Measurements from ENCODE around the gene HIP1. TPM values are rescaled to one million over a fixed set of nuclear protein-coding genes. Genes with fewer than 3 reads are reported as not detected.

The HIP1 gene
- total and polyA plus RNA-seq, 2 donors from 2014 or later = 11.2 to 50.1 TPM

DNA sequence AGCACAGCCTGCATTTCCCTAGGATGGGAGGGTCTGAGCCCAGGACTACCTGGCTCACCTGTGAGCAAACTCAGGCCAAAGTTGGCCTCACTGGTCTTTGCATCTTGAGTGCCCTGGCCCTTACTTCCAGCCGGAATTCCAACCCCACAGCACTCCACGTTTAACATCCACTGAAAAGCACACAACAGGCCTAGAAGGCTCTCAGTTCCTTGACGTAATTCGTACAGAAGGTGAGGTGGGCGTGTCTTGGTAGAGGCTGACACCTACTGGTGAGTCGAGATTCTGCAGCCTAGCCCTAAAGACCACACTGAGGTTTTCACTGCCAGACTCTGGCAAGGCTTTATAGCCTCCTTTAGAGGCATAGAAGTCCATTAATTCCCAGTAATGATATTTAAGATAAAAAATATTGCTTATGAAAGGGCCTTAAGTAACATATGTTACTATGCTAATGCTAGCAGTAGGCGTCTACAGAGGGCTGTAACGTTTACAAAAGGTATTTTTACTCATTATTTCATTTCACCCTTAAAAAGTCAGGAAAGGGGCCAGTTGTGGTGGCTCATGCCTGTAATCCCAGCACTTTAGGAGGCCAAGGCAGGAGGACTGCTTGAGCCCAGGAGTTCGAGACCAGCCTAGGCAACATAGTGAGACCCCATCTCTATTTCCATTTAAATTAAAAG is 95.8 kb downstream of the HIP1 start:
- Histone ChIP-seq H3K9ac (ENCODE audit: low read length in 3 of 3) (no peak overlapping the region), H3K9me3 (ENCODE audit: control insufficient read depth in 2 of 3, insufficient read depth in 1 of 3, low read length in 3 of 3) (peaks cover 0 to 5% (median 0%) of the 10 kb centered on the region in 3 donors), H3K27me3 (ENCODE audit: control insufficient read depth, insufficient read depth, low read length) (no peaks in the 10 kb centered on the region), H3K4me3 (ENCODE audit: low read length in 3 of 3) (no peak overlapping the region), H3K36me3 (ENCODE audit: control insufficient read depth in 2 of 3, insufficient read depth in 3 of 3, low read length in 3 of 3) (no peaks in the 10 kb centered on the region), H3K4me1 (ENCODE audit: control insufficient read depth in 2 of 3, insufficient read depth in 2 of 3, low read depth in 1 of 3, low read length in 3 of 3) (peaks cover 0 to 11% (median 6%) of the 10 kb centered on the region in 3 donors), H3K27ac (ENCODE audit: low read depth in 2 of 2, low read length in 2 of 2) (no peak overlapping the region)
- peak in 3 of 5 donors; percentile 25 to 53 (median 29) for DNase-seq
- TF ChIP-seq, protein P1, sequence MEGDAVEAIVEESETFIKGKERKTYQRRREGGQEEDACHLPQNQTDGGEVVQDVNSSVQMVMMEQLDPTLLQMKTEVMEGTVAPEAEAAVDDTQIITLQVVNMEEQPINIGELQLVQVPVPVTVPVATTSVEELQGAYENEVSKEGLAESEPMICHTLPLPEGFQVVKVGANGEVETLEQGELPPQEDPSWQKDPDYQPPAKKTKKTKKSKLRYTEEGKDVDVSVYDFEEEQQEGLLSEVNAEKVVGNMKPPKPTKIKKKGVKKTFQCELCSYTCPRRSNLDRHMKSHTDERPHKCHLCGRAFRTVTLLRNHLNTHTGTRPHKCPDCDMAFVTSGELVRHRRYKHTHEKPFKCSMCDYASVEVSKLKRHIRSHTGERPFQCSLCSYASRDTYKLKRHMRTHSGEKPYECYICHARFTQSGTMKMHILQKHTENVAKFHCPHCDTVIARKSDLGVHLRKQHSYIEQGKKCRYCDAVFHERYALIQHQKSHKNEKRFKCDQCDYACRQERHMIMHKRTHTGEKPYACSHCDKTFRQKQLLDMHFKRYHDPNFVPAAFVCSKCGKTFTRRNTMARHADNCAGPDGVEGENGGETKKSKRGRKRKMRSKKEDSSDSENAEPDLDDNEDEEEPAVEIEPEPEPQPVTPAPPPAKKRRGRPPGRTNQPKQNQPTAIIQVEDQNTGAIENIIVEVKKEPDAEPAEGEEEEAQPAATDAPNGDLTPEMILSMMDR (IDR thresholded peaks at IDR 0.05; ENCODE audit: borderline replicate concordance, extremely low read depth, insufficient read depth) = peak; percentile 73
- FAIRE-seq = no peak
- intact Hi-C loops (cut with DNase I) = no loop called here

DNA sequence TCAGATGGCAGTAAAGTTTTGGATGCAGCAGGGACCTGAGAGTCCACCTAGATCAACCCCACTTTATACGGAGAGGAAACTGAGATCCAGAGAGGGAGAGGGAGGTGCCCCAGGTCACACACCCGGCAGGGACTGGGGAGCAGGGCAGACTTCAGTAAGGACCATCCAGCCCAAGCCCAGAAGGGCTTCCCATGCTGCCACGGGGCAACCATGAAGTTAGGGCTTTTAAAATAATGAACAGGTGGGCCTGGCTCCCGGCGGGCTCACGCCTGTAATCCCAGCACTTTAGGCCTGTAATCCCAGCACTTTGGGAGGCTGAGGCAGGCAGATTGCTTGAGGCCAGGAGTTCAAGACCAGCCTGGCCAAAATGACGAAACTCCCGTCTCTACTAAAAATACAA is 98.5 kb downstream of the HIP1 start:
- Histone ChIP-seq H3K27ac (ENCODE audit: low read depth in 2 of 2, low read length in 2 of 2) (peak overlapping the region in 1 of 2 donors; percentile 76), H3K4me3 (ENCODE audit: low read length in 3 of 3) (peak overlapping the region in 1 of 3 donors; percentile 32)
- FAIRE-seq = no peak

DNA sequence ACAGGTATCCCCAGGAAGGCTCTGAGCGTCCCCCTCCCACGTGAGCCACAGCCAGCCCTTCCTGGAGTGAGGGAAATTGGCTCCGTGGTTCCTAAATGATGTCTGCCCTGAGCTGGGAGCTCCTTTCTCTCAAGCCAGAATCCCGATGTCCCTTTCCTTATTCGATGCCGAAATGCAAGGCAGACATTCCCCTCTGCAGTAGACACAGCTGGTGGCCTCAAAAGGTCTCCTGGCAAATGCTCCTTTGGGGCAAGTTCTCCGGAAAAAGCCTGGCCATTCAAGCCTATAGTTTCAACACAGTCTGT is 98.9 kb downstream of the HIP1 start:
- intact Hi-C loops (cut with DNase I) = no loop called here
- Histone ChIP-seq H3K36me3 (ENCODE audit: control insufficient read depth in 2 of 3, insufficient read depth in 3 of 3, low read length in 3 of 3) (no peaks in the 10 kb centered on the region), H3K4me3 (ENCODE audit: low read length in 3 of 3) (peak overlapping the region; percentile 32 to 64 (median 63)), H3K9me3 (ENCODE audit: control insufficient read depth in 2 of 3, insufficient read depth in 1 of 3, low read length in 3 of 3) (peaks cover 0 to 5% (median 0%) of the 10 kb centered on the region in 3 donors), H3K9ac (ENCODE audit: low read length in 3 of 3) (peak overlapping the region in 2 of 3 donors; percentile 22 to 40), H3K27me3 (ENCODE audit: control insufficient read depth, insufficient read depth, low read length) (no peaks in the 10 kb centered on the region), H3K4me1 (ENCODE audit: control insufficient read depth in 2 of 3, insufficient read depth in 2 of 3, low read depth in 1 of 3, low read length in 3 of 3) (peaks cover 0 to 19% (median 17%) of the 10 kb centered on the region in 3 donors), H3K27ac (ENCODE audit: low read depth in 2 of 2, low read length in 2 of 2) (peak overlapping the region; percentile 26 to 76)
- FAIRE-seq = no peak
- TF ChIP-seq, protein P1 (IDR thresholded peaks at IDR 0.05; ENCODE audit: borderline replicate concordance, extremely low read depth, insufficient read depth) = no peak
- DNase-seq = no peak

More for the DNA sequence above, 98.5 kb downstream of the HIP1 start:
- no peak for DNase-seq
- Histone ChIP-seq H3K9me3 (ENCODE audit: control insufficient read depth in 2 of 3, insufficient read depth in 1 of 3, low read length in 3 of 3) (peaks cover 0 to 5% (median 0%) of the 10 kb centered on the region in 3 donors), H3K27me3 (ENCODE audit: control insufficient read depth, insufficient read depth, low read length) (no peaks in the 10 kb centered on the region), H3K4me1 (ENCODE audit: control insufficient read depth in 2 of 3, insufficient read depth in 2 of 3, low read depth in 1 of 3, low read length in 3 of 3) (peaks cover 0 to 19% (median 17%) of the 10 kb centered on the region in 3 donors), H3K36me3 (ENCODE audit: control insufficient read depth in 2 of 3, insufficient read depth in 3 of 3, low read length in 3 of 3) (no peaks in the 10 kb centered on the region), H3K9ac (ENCODE audit: low read length in 3 of 3) (no peak overlapping the region)
- TF ChIP-seq, protein P1 (IDR thresholded peaks at IDR 0.05; ENCODE audit: borderline replicate concordance, extremely low read depth, insufficient read depth) = no peak
- intact Hi-C loops (cut with DNase I) = no loop called here

Measured in kidney (tissue), 14 donors.